ENCODE data around the gene SIDT1. TPM values are rescaled to one million over a fixed set of nuclear protein-coding genes. Genes with fewer than 3 reads are reported as not detected.

Gene SIDT1
- total RNA-seq, 1 experiment from 2014 or later, result not detected

DNA sequence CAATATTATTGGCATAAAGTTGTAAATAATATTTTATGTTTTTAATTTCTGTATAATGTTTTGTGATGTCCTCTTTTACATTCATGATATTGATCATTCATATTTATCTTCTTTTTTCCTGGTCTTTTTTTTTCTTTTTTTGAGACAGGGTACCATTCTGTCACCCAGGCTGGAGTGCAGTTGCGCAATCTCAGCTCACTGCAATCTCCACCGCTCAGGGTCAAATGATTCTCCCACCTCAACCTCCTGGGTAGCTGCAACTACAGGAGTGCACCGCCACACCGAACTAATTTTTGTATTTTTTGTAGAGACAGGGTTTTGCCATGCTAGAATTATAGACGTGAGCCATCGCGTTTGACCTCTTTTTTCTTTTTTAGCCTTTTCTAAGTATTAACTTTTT is 111.2 kb downstream of the SIDT1 start:
- Histone ChIP-seq H2BK12ac (ENCODE audit: insufficient read length, low read depth, low read length) (no peak overlapping the region), H2AK5ac (ENCODE audit: insufficient read length, low read length) (no peak overlapping the region), H3K4ac (ENCODE audit: low read depth, low read length) (no peak overlapping the region), H3K14ac (ENCODE audit: insufficient read depth, low read length) (no peak overlapping the region), H3K23ac (ENCODE audit: insufficient read length, low read depth, low read length) (no peak overlapping the region), H3K23me2 (ENCODE audit: insufficient read length, low read depth, low read length, poor library complexity, severe bottlenecking) (no peaks in the 10 kb centered on the region), H3K27me3 (ENCODE audit: insufficient read depth, low read length) (no peaks in the 10 kb centered on the region), H2BK5ac (ENCODE audit: insufficient read length, low read length) (no peak overlapping the region), H3T11ph (ENCODE audit: low read length) (no peak overlapping the region), H2AFZ (ENCODE audit: low read length) (no peak overlapping the region), H3K4me2 (ENCODE audit: insufficient read depth, insufficient read length, low read length) (no peak overlapping the region), H3K56ac (ENCODE audit: insufficient read length, low read depth, low read length) (no peak overlapping the region), H4K5ac (ENCODE audit: insufficient read length, low read depth, low read length) (no peak overlapping the region), H3K4me1 (ENCODE audit: insufficient read depth, low read length) (no peaks in the 10 kb centered on the region), H3K9me3 (ENCODE audit: control insufficient read depth, low read depth, low read length) (no peaks in the 10 kb centered on the region), H2BK15ac (ENCODE audit: low read depth, low read length) (no peak overlapping the region), H3K79me2 (ENCODE audit: insufficient read depth, low read length) (no peaks in the 10 kb centered on the region), H3K27ac (ENCODE audit: insufficient read length, low read depth, low read length) (no peak overlapping the region), H4K91ac (ENCODE audit: insufficient read length, low read depth, low read length) (no peak overlapping the region), H2BK20ac (ENCODE audit: low read depth, low read length, poor library complexity, severe bottlenecking) (no peak overlapping the region), H3K9ac (ENCODE audit: extremely low read depth, insufficient read length, low read length) (no peak overlapping the region), H3K79me1 (ENCODE audit: insufficient read depth, low read depth, low read length, poor library complexity, severe bottlenecking) (no peaks in the 10 kb centered on the region), H4K20me1 (ENCODE audit: control insufficient read depth, insufficient read depth, insufficient read length) (no peaks in the 10 kb centered on the region), H4K8ac (replicated peaks; ENCODE audit: insufficient read length, low read depth, low read length) (no peak overlapping the region), H3K18ac (ENCODE audit: insufficient read length, low read depth, low read length) (no peak overlapping the region), H2BK120ac (ENCODE audit: low read depth, low read length, poor library complexity, severe bottlenecking) (no peak overlapping the region)
- Mint-ChIP-seq H3K9me3 (peaks cover 32 to 46% of the 10 kb centered on the region in 2 experiments), H3K27ac (no peak overlapping the region), H3K4me3 (no peak overlapping the region), H3K27me3 (ENCODE audit: low read depth) (peaks cover 2% of the 10 kb centered on the region; the same call in 1 of the 2 replicates), H3K4me1 (no peaks in the 10 kb centered on the region), H3K36me3 (ENCODE audit: insufficient read depth in 1 of 3, low read depth in 3 of 3) (peaks cover 10 to 34% (median 17%) of the 10 kb centered on the region in 3 experiments; a peak in 6 of 7 replicates)
- WGBS (ENCODE audit: extremely low coverage, insufficient read length, low lambda C conversion rate), result no CpG with 5 or more reads among the region's 7 CpGs
- no peak for DNase-seq
- TF ChIP-seq CTCF (conservative IDR thresholded peaks at IDR 0.05), result no peak

Data from H9 (cell line).